Measurements from ENCODE around the gene TRPM3.

DNA sequence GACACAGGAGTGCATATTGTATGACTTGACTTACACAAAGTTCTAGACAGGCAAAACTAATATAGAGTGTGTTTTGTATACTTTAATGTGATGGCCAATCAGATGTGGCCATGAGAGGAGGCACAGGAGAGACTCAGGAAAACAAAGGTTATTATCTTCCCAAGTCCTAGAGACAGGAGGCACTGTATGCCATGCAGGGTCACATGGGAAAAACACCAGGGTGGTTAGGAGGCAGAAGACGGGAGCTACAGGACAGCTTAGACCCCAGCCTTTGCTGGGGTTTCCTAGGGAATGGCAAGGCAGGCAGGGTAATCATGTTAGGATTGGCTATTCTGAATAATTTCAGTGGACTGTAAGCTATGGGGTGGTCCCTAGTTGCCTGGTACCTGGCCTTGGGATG, 16.2 kb downstream of the TRPM3 start:
- TF ChIP-seq, protein P1, sequence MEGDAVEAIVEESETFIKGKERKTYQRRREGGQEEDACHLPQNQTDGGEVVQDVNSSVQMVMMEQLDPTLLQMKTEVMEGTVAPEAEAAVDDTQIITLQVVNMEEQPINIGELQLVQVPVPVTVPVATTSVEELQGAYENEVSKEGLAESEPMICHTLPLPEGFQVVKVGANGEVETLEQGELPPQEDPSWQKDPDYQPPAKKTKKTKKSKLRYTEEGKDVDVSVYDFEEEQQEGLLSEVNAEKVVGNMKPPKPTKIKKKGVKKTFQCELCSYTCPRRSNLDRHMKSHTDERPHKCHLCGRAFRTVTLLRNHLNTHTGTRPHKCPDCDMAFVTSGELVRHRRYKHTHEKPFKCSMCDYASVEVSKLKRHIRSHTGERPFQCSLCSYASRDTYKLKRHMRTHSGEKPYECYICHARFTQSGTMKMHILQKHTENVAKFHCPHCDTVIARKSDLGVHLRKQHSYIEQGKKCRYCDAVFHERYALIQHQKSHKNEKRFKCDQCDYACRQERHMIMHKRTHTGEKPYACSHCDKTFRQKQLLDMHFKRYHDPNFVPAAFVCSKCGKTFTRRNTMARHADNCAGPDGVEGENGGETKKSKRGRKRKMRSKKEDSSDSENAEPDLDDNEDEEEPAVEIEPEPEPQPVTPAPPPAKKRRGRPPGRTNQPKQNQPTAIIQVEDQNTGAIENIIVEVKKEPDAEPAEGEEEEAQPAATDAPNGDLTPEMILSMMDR (IDR thresholded peaks at IDR 0.05), result no peak
- no peak for TF ChIP-seq EP300 (IDR thresholded peaks at IDR 0.05)
